K562 (cell line): ENCODE results near the gene ABCF3. TPM values are rescaled to one million over a fixed set of nuclear protein-coding genes. Genes with fewer than 3 reads are reported as not detected.
A peak's percentile ranks its signal among the peaks of the same experiment; 100 is the strongest.

ENCODE experiments used
- ARNT ChIP-seq, 2 experiments: fragments of 450-650 bp; IDR thresholded peaks; 2 replicates each; pipeline ENCODE4 v1.6.1; 2016; ENCODE audit warnings: mild to moderate bottlenecking in 1 of 2
- ATF7 ChIP-seq: fragments of 450-650 bp; IDR thresholded peaks from 2 replicates; pipeline ENCODE4 v1.7.1; 2014; ENCODE audit warnings: mild to moderate bottlenecking, moderate library complexity
- CHD4 ChIP-seq: fragments of 200-600 bp; sonication (generic); IDR thresholded peaks from 3 replicates; pipeline ENCODE4 v1.6.1; 2012; ENCODE audit warnings: low read depth, mild to moderate bottlenecking, mixed read lengths, low read length, inconsistent platforms; ENCODE audit not compliant: insufficient read depth, insufficient replicate concordance, poor library complexity, severe bottlenecking
- E2F6 ChIP-seq, 2 experiments: IDR thresholded peaks; 2 replicates each; pipeline ENCODE4 v1.6.1; 2011; ENCODE audit warnings: borderline replicate concordance in 1 of 2, control low read depth in 1 of 2, low read depth in 1 of 2, low read length in 1 of 2, mild to moderate bottlenecking in 1 of 2, mixed read lengths in 1 of 2, moderate library complexity in 1 of 2; ENCODE audit not compliant: insufficient read depth in 1 of 2, insufficient read length in 1 of 2, poor library complexity in 1 of 2, severe bottlenecking in 1 of 2; ENCODE audit errors: extremely low read depth in 1 of 2
- EP400 ChIP-seq: fragments of 450-650 bp; IDR thresholded peaks from 2 replicates; pipeline ENCODE4 v1.6.1; 2017; ENCODE audit warnings: antibody characterized with exemption, mild to moderate bottlenecking, moderate library complexity
- GABPA ChIP-seq: fragments of 200-800 bp; sonication (Bioruptor generic); conservative IDR thresholded peaks from 2 replicates; pipeline ENCODE4 v1.6.1; 2016; ENCODE audit warnings: low read depth, missing genetic modification characterization, missing compliant biosample characterization
- JUN ChIP-seq, 2 experiments: sonication (generic) in 1 of 2; formaldehyde crosslinking in 1 of 2; IDR thresholded peaks; 2 replicates each; pipeline versions ENCODE4 v1.6.1 to v1.8.0; 2012 to 2022; ENCODE audit warnings: borderline replicate concordance in 2 of 2, mild to moderate bottlenecking in 2 of 2, improper control_type of control experiment in 1 of 2, low read depth in 1 of 2, low read length in 1 of 2, missing genetic modification reagents in 1 of 2
- KDM5B ChIP-seq: fragments of 200-600 bp; sonication (generic); IDR thresholded peaks from 2 replicates; pipeline ENCODE4 v1.6.1; 2012; ENCODE audit warnings: low read depth, mild to moderate bottlenecking, moderate library complexity, low read length, control low read depth, inconsistent platforms; ENCODE audit not compliant: insufficient replicate concordance
- MAZ ChIP-seq, 2 experiments: fragments of 450-650 bp in 1 of 2; sonication (generic) in 1 of 2; formaldehyde crosslinking; IDR thresholded peaks in 1 of 2; conservative IDR thresholded peaks in 1 of 2; 2 replicates each; pipeline versions ENCODE4 v1.4.0 to v1.5.0; 2020; ENCODE audit warnings: mild to moderate bottlenecking in 1 of 2, missing genetic modification reagents in 1 of 2
- NCOA1 ChIP-seq: fragments of 450-650 bp; IDR thresholded peaks from 2 replicates; pipeline ENCODE4 v1.6.1; 2016; ENCODE audit warnings: low read depth
- RFX7 ChIP-seq: fragments of 250-450 bp; sonication (Bioruptor Pico); IDR thresholded peaks from 2 replicates; pipeline ENCODE4 v1.5.1; 2021; ENCODE audit warnings: mild to moderate bottlenecking
- SLC30A9 ChIP-seq: fragments of 250-450 bp; sonication (Bioruptor Pico); IDR thresholded peaks from 2 replicates; pipeline ENCODE4 v1.8.0; 2022; ENCODE audit warnings: mild to moderate bottlenecking, moderate library complexity
- SMAD2 ChIP-seq: fragments of 150-350 bp; IDR thresholded peaks from 2 replicates; pipeline ENCODE4 v1.6.1; 2014; ENCODE audit warnings: low read depth, mild to moderate bottlenecking, low read length
- SMARCE1 ChIP-seq: fragments of 450-650 bp; IDR thresholded peaks from 2 replicates; pipeline ENCODE4 v1.7.1; 2016; ENCODE audit warnings: mild to moderate bottlenecking
- SRSF1 ChIP-seq: fragments of 200-400 bp; formaldehyde crosslinking; IDR thresholded peaks from 2 replicates; pipeline ENCODE4 v1.6.1; 2017; ENCODE audit warnings: mild to moderate bottlenecking, low read depth, low read length, moderate library complexity
- TEAD4 ChIP-seq, 2 experiments: sonication (generic) in 1 of 2; formaldehyde crosslinking in 1 of 2; IDR thresholded peaks; 2 replicates each; pipeline versions ENCODE4 v1.6.1 to v1.8.0; 2012 to 2022; ENCODE audit warnings: borderline replicate concordance in 1 of 2, inconsistent platforms in 1 of 2, low read length in 1 of 2, mild to moderate bottlenecking in 1 of 2, missing genetic modification reagents in 1 of 2
- ZBTB1 ChIP-seq: sonication (generic); formaldehyde crosslinking; IDR thresholded peaks from 2 replicates; pipeline ENCODE4 v1.8.1; 2023; ENCODE audit warnings: missing genetic modification reagents, low read depth, mild to moderate bottlenecking, borderline replicate concordance
- ZNF124 ChIP-seq: sonication (generic); formaldehyde crosslinking; IDR thresholded peaks from 2 replicates; pipeline ENCODE4 v1.8.1; 2022; ENCODE audit warnings: missing genetic modification reagents
- ZNF277 ChIP-seq: fragments of 250-450 bp; sonication (Bioruptor Pico); IDR thresholded peaks from 2 replicates; pipeline ENCODE4 v1.8.0; 2022; ENCODE audit warnings: inconsistent platforms, mild to moderate bottlenecking, moderate library complexity, borderline replicate concordance
- ZNF408 ChIP-seq: fragments of 250-450 bp; sonication (Bioruptor Pico); IDR thresholded peaks from 2 replicates; pipeline ENCODE4 v1.4.0; 2020; ENCODE audit warnings: low read depth, mild to moderate bottlenecking, moderate library complexity
- polyA plus RNA-seq, 8 experiments: library from polyadenylated mRNA; depleted of rRNA in 4 of 8; stranded (reverse) in 5 of 8; unstranded in 3 of 8; fragments of >200 nt; fragmentation: Nextera tagmentation in 2 of 8; fragmentation: Illumina TruSeq in 1 of 8; extraction: Ambion mirVana in 2 of 8; extraction: Trizol in 1 of 8; gene quantifications; 2 replicates each; pipeline versions ENCODE4 v1.2.1 to v1.2.3, GENCODE V29; 2011 to 2014; ENCODE audit warnings: inconsistent platforms in 1 of 8, missing spikeins in 1 of 8
- total RNA-seq, 7 experiments: library from RNA; depleted of rRNA in 6 of 7; stranded (reverse); fragments of >200 nt in 6 of 7; fragmentation: Illumina TruSeq in 2 of 7; extraction: Trizol in 2 of 7; gene quantifications; 2 replicates each; pipeline versions ENCODE4 v1.2.1 to v1.2.3, GENCODE V29; 2011 to 2021; ENCODE audit warnings: low replicate concordance in 1 of 7
- TF ChIP-seq, protein P1 (sequence below), 2 experiments: fragments of 450-650 bp; IDR thresholded peaks; 2 replicates each; pipeline ENCODE4 v1.6.1; 2016

The ABCF3 gene
- total and polyA plus RNA-seq, 9 of the 15 experiments (the other 6 are each of a cell fraction or from before 2014, with no cell fraction given) = 6.7 to 77.9 (median 45.1) TPM

DNA sequence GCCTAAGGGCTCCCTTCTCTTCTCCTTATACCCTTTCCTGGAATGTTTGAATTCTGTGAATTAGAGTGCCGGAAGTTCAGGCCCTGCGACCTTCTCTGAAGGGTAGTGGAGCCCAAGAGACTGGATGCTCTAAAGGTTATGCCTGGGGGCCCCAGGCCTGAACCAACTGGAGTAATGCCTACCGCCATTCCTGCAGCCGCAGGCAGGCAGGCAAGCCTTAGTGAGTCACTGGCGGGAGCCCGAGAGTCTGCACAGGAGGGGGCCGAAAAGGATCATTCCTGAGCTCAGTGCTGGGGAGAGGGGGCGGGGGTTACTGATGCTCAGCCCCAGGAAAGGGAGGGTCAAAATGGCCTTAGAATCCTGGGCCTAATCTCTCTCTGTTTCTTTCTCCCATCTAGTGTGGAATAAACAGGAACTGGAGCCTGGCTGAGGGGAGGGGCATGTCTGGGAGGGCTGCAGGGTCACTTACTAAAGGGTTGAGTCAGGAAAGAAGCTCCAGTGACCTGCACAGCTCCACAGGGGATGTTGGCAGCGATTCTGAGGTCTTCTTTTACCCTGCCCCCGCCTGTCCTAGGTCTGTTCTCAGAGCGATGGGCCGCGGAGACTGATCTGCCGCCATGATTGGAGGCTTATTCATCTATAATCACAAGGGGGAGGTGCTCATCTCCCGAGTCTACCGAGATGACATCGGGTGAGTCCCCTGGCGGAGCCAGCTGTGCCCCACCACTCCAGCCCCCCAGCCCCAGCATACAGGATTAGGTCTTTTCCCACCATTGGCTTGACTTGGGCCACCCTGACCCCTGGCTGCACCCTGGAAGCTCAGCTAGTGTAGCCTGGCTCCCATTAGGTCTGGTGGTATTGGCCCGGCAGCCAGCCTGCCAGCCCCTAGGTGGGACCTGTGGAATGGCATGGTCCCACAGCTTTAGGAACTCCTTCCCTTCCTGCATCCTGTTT, 9.3 kb upstream of the ABCF3 start (continued):
- no peak for TF ChIP-seq ARNT (IDR thresholded peaks at IDR 0.05)
- TF ChIP-seq ZNF277 (CRISPR knock-in tag) = no peak
- no peak for TF ChIP-seq SMAD2
- no peak for TF ChIP-seq ZNF408 (CRISPR knock-in tag)
- no peak for TF ChIP-seq CHD4
- TF ChIP-seq ZBTB1 = 0 out of 2 replicates have a peak, but pooled peaks have one; percentile 3
- no peak for TF ChIP-seq SLC30A9
- TF ChIP-seq, protein P1, sequence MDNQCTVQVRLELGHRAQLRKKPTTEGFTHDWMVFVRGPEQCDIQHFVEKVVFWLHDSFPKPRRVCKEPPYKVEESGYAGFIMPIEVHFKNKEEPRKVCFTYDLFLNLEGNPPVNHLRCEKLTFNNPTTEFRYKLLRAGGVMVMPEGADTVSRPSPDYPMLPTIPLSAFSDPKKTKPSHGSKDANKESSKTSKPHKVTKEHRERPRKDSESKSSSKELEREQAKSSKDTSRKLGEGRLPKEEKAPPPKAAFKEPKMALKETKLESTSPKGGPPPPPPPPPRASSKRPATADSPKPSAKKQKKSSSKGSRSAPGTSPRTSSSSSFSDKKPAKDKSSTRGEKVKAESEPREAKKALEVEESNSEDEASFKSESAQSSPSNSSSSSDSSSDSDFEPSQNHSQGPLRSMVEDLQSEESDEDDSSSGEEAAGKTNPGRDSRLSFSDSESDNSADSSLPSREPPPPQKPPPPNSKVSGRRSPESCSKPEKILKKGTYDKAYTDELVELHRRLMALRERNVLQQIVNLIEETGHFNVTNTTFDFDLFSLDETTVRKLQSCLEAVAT (IDR thresholded peaks at IDR 0.05) = no peak
- peak in 1 of 2 experiments; percentile 26 for TF ChIP-seq E2F6 (IDR thresholded peaks at IDR 0.05; ENCODE audit: borderline replicate concordance in 1 of 2, extremely low read depth in 1 of 2, insufficient read depth in 1 of 2, insufficient read length in 1 of 2, low read depth in 1 of 2, low read length in 1 of 2, poor library complexity in 1 of 2, severe bottlenecking in 1 of 2)
- no peak for TF ChIP-seq RFX7 (CRISPR knock-in tag)
- peak; percentile 39; the same call in 1 of the 2 replicates for TF ChIP-seq NCOA1
- TF ChIP-seq GABPA (tag) = peak; percentile 33; the same call in 1 of the 2 replicates
- peak; percentile 50 for TF ChIP-seq KDM5B
- peak; percentile 35 to 94; a peak in 3 of 4 replicates for TF ChIP-seq MAZ (CRISPR knock-in tag; conservative IDR thresholded peaks at IDR 0.05 in 1 of 2, IDR thresholded peaks at IDR 0.05 in 1 of 2)
- peak; percentile 40; the same call in 1 of the 2 replicates for TF ChIP-seq EP400
- TF ChIP-seq ZNF124 (CRISPR knock-in tag) = no peak
- TF ChIP-seq TEAD4 (IDR thresholded peaks at IDR 0.05; ENCODE audit: low read length) = peak; percentile 35; the same call in 1 of the 2 replicates
- TF ChIP-seq TEAD4 (CRISPR knock-in tag; IDR thresholded peaks at IDR 0.05; ENCODE audit: borderline replicate concordance) = no peak
- TF ChIP-seq SRSF1 = no peak
- TF ChIP-seq SMARCE1 = 0 out of 2 replicates have a peak, but pooled peaks have one; percentile 46
- 0 out of 2 replicates have a peak, but pooled peaks have one; percentile 37 for TF ChIP-seq JUN (IDR thresholded peaks at IDR 0.05; ENCODE audit: borderline replicate concordance, low read depth, low read length)
- no peak for TF ChIP-seq JUN (CRISPR knock-in tag; IDR thresholded peaks at IDR 0.05; ENCODE audit: borderline replicate concordance)
- TF ChIP-seq ATF7 = peak; percentile 49; the same call in 1 of the 2 replicates
